DND-41 (cell line): Measurements from ENCODE around the gene TOMM40.

Source experiments
- ATAC-seq: fragments of 200-7000 bp; cut with Tn5 transposase; 3 replicates; pipeline ENCODE4 v1.9.1; 2021; ENCODE audit warnings: low read depth; ENCODE audit not compliant: insufficient read depth
- DNase-seq: peaks from one replicate; pipeline ENCODE4 v3.0.0-alpha.2; 2020
- H2AFZ ChIP-seq: 2 replicates; pipeline ENCODE4 v1.6.0; 2012; ENCODE audit warnings: low read depth, low read length
- H3K27ac ChIP-seq: 2 replicates; pipeline ENCODE4 v1.5.1; 2012; ENCODE audit warnings: low read length, inconsistent platforms
- H3K27me3 ChIP-seq: fragments of 200-600 bp; sonication (generic); 2 replicates; pipeline ENCODE4 v1.6.0; 2012; ENCODE audit warnings: low read length, mild to moderate bottlenecking, inconsistent platforms; ENCODE audit not compliant: insufficient read depth, poor library complexity
- H3K36me3 ChIP-seq: 2 replicates; pipeline ENCODE4 v1.5.1; 2012; ENCODE audit warnings: low read length, inconsistent platforms; ENCODE audit not compliant: insufficient read depth
- H3K4me1 ChIP-seq: 2 replicates; pipeline ENCODE4 v1.5.1; 2012; ENCODE audit warnings: mild to moderate bottlenecking, low read length; ENCODE audit not compliant: insufficient read depth
- H3K4me2 ChIP-seq: 2 replicates; pipeline ENCODE4 v1.6.0; 2012; ENCODE audit warnings: mild to moderate bottlenecking, moderate library complexity, low read length, inconsistent platforms; ENCODE audit not compliant: insufficient read depth
- H3K4me3 ChIP-seq, 2 experiments: fragments of 200-600 bp in 1 of 2; shearing (Covaris generic) in 1 of 2; 2 replicates each; pipeline ENCODE4 v1.5.1; 2012 to 2016; ENCODE audit warnings: inconsistent platforms in 2 of 2, low read length in 2 of 2, mild to moderate bottlenecking in 2 of 2, low read depth in 1 of 2, moderate library complexity in 1 of 2
- H3K79me2 ChIP-seq: 2 replicates; pipeline ENCODE4 v1.6.0; 2012; ENCODE audit warnings: low read length, inconsistent platforms; ENCODE audit not compliant: insufficient read depth
- H3K9ac ChIP-seq: 2 replicates; pipeline ENCODE4 v1.6.0; 2012; ENCODE audit warnings: low read depth, mild to moderate bottlenecking, inconsistent platforms, low read length, moderate library complexity
- H3K9me3 ChIP-seq: 2 replicates; pipeline ENCODE4 v1.5.1; 2012; ENCODE audit warnings: low read length, moderate library complexity, mild to moderate bottlenecking, inconsistent platforms; ENCODE audit not compliant: insufficient read depth, severe bottlenecking
- H4K20me1 ChIP-seq: 2 replicates; pipeline ENCODE4 v1.6.0; 2012; ENCODE audit warnings: low read length; ENCODE audit not compliant: insufficient read depth
- EZH2 ChIP-seq: IDR thresholded peaks from 3 replicates; pipeline ENCODE4 v1.6.1; 2012; ENCODE audit warnings: borderline replicate concordance, low read depth, mild to moderate bottlenecking, moderate library complexity, low read length, inconsistent platforms; ENCODE audit not compliant: severe bottlenecking
- TF ChIP-seq, protein P1 (sequence below): IDR thresholded peaks from 2 replicates; pipeline ENCODE4 v1.5.1; 2012; ENCODE audit warnings: borderline replicate concordance, low read length, moderate library complexity, mild to moderate bottlenecking; ENCODE audit not compliant: poor library complexity, severe bottlenecking; ENCODE audit errors: extremely low read depth

Gene TOMM40

GRCh38 chr19:44903602-44904425, 12.8 kb downstream of the TOMM40 start:
- Histone ChIP-seq H3K9ac (no peak overlapping the region), H3K27me3 (no peaks in the 10 kb centered on the region), H3K4me2 (no peak overlapping the region), H4K20me1 (peaks cover 24% of the 10 kb centered on the region), H3K9me3 (no peaks in the 10 kb centered on the region), H3K36me3 (peaks cover 41% of the 10 kb centered on the region), H3K79me2 (no peaks in the 10 kb centered on the region), H3K27ac (no peak overlapping the region), H3K4me1 (no peaks in the 10 kb centered on the region), H2AFZ (no peak overlapping the region), H3K4me3 (no peak overlapping the region)
- no peak for TF ChIP-seq EZH2
- TF ChIP-seq, protein P1, sequence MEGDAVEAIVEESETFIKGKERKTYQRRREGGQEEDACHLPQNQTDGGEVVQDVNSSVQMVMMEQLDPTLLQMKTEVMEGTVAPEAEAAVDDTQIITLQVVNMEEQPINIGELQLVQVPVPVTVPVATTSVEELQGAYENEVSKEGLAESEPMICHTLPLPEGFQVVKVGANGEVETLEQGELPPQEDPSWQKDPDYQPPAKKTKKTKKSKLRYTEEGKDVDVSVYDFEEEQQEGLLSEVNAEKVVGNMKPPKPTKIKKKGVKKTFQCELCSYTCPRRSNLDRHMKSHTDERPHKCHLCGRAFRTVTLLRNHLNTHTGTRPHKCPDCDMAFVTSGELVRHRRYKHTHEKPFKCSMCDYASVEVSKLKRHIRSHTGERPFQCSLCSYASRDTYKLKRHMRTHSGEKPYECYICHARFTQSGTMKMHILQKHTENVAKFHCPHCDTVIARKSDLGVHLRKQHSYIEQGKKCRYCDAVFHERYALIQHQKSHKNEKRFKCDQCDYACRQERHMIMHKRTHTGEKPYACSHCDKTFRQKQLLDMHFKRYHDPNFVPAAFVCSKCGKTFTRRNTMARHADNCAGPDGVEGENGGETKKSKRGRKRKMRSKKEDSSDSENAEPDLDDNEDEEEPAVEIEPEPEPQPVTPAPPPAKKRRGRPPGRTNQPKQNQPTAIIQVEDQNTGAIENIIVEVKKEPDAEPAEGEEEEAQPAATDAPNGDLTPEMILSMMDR, result peak; percentile 88
- DNase-seq (peak; percentile 64), ATAC-seq (peak; percentile 70)

- Histone ChIP-seq H3K4me3 (no peak overlapping the region), H3K27me3 (no peaks in the 10 kb centered on the region), H2AFZ (no peak overlapping the region), H4K20me1 (peaks cover 24% of the 10 kb centered on the region), H3K4me2 (no peak overlapping the region), H3K9me3 (no peaks in the 10 kb centered on the region), H3K79me2 (no peaks in the 10 kb centered on the region), H3K9ac (no peak overlapping the region), H3K4me1 (no peaks in the 10 kb centered on the region), H3K36me3 (peaks cover 37% of the 10 kb centered on the region), H3K27ac (no peak overlapping the region)
- peak; percentile 19 for DNase-seq
- TF ChIP-seq EZH2, result no peak
- TF ChIP-seq, protein P1, result peak; percentile 47
- 0 out of 3 replicates have a peak, but pooled peaks have one; percentile 5 for ATAC-seq
Observed at GRCh38 chr19:44904426-44904994, 13.5 kb downstream of the TOMM40 start.

DNA sequence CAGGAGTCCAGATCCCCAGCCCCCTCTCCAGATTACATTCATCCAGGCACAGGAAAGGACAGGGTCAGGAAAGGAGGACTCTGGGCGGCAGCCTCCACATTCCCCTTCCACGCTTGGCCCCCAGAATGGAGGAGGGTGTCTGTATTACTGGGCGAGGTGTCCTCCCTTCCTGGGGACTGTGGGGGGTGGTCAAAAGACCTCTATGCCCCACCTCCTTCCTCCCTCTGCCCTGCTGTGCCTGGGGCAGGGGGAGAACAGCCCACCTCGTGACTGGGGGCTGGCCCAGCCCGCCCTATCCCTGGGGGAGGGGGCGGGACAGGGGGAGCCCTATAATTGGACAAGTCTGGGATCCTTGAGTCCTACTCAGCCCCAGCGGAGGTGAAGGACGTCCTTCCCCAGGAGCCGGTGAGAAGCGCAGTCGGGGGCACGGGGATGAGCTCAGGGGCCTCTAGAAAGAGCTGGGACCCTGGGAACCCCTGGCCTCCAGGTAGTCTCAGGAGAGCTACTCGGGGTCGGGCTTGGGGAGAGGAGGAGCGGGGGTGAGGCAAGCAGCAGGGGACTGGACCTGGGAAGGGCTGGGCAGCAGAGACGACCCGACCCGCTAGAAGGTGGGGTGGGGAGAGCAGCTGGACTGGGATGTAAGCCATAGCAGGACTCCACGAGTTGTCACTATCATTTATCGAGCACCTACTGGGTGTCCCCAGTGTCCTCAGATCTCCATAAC, 14.5 kb downstream of the TOMM40 start, which contains the start of gene APOE:
Gene APOE (plus strand): TSS at position 360 of the 724 bp plus-strand sequence. CDS start 829 bp downstream, outside the sequence.
- DNase-seq (no peak), ATAC-seq (peak; percentile 21; the same call in 1 of the 3 replicates)
- Histone ChIP-seq H3K27ac (no peak within 1 kb of the TSS), H3K27me3 (no peaks in the 10 kb centered on the region), H4K20me1 (peaks cover 17% of the 10 kb centered on the region), H3K4me3 (no peak within 1 kb of the TSS), H3K4me1 (no peaks in the 10 kb centered on the region), H3K9me3 (no peaks in the 10 kb centered on the region), H3K36me3 (peaks cover 26% of the 10 kb centered on the region), H3K9ac (no peak within 1 kb of the TSS), H3K4me2 (no peak within 1 kb of the TSS), H3K79me2 (no peaks in the 10 kb centered on the region), H2AFZ (no peak within 1 kb of the TSS)
- TF ChIP-seq EZH2, result no peak
- TF ChIP-seq, protein P1, result no peak
